GM23338 (cell line): ENCODE data around the gene TERB2. TPM values are rescaled to one million over a fixed set of nuclear protein-coding genes. Genes with fewer than 3 reads are reported as not detected.
"Not testable (repeated sequence)": the region's sequence is repeated elsewhere in the genome, so short reads cannot be mapped to it uniquely, and the experiment has no call there.

Experiments used
- ATAC-seq: fragments of 200-7000 bp; cut with Tn5 transposase; 3 replicates; pipeline ENCODE4 v1.9.1; 2020
- DNase-seq: peaks from one replicate; pipeline ENCODE4 v3.0.0-alpha.2; 2015; ENCODE audit warnings: low spot score
- H2AFZ ChIP-seq: fragments of 200-600 bp; sonication (generic); 2 replicates; pipeline ENCODE4 v1.8.0; 2016; ENCODE audit warnings: antibody characterized with exemption, mild to moderate bottlenecking, moderate library complexity
- H3F3A ChIP-seq: fragments of 200-600 bp; sonication (generic); replicated peaks from 2 replicates; pipeline ENCODE4 v1.8.0; 2017; ENCODE audit warnings: antibody characterized with exemption, mixed run types, low read depth
- H3K27ac ChIP-seq: fragments of 200-600 bp; sonication (generic); 2 replicates; pipeline ENCODE4 v1.6.1; 2016; ENCODE audit warnings: low read depth
- H3K27me3 ChIP-seq: fragments of 200-600 bp; sonication (generic); 2 replicates; pipeline ENCODE4 v1.8.0; 2016; ENCODE audit warnings: mild to moderate bottlenecking, mixed run types, moderate library complexity; ENCODE audit not compliant: insufficient read depth
- H3K36me3 ChIP-seq: fragments of 200-600 bp; sonication (generic); 2 replicates; pipeline ENCODE4 v1.8.0; 2016; ENCODE audit warnings: mild to moderate bottlenecking; ENCODE audit not compliant: insufficient read depth
- H3K4me1 ChIP-seq: fragments of 200-600 bp; sonication (generic); 2 replicates; pipeline ENCODE4 v1.8.0; 2016; ENCODE audit warnings: mild to moderate bottlenecking, moderate library complexity; ENCODE audit not compliant: insufficient read depth
- H3K4me2 ChIP-seq: fragments of 200-600 bp; sonication (generic); 2 replicates; pipeline ENCODE4 v1.7.1; 2017; ENCODE audit warnings: mixed run types
- H3K4me3 ChIP-seq: fragments of 200-600 bp; sonication (generic); 2 replicates; pipeline ENCODE4 v1.6.1; 2016; ENCODE audit warnings: mixed run types
- H3K79me2 ChIP-seq: fragments of 200-600 bp; sonication (generic); replicated peaks from 2 replicates; pipeline ENCODE4 v1.8.0; 2017; ENCODE audit warnings: mild to moderate bottlenecking; ENCODE audit not compliant: insufficient read depth
- H3K9me2 ChIP-seq: fragments of 200-600 bp; sonication (generic); 2 replicates; pipeline ENCODE4 v1.8.0; 2017; ENCODE audit not compliant: insufficient read depth
- H4K20me1 ChIP-seq: fragments of 200-600 bp; sonication (generic); replicated peaks from 2 replicates; pipeline ENCODE4 v1.8.0; 2017; ENCODE audit warnings: mild to moderate bottlenecking; ENCODE audit not compliant: insufficient read depth
- H3K27ac Mint-ChIP-seq: 2 replicates; pipeline ENCODE4 v1.8.0; 2020; ENCODE audit warnings: inconsistent platforms, mild to moderate bottlenecking, moderate library complexity, mixed read lengths
- H3K27me3 Mint-ChIP-seq: 3 replicates; pipeline ENCODE4 v1.8.0; 2022; ENCODE audit warnings: low read depth, mild to moderate bottlenecking, moderate library complexity, mixed read lengths, inconsistent platforms; ENCODE audit not compliant: insufficient read depth, poor library complexity
- H3K36me3 Mint-ChIP-seq: 3 replicates; pipeline ENCODE4 v1.8.0; 2021; ENCODE audit warnings: low read depth, mild to moderate bottlenecking, inconsistent platforms, moderate library complexity, mixed read lengths
- H3K4me1 Mint-ChIP-seq: 3 replicates; pipeline ENCODE4 v1.8.0; 2020; ENCODE audit warnings: mild to moderate bottlenecking, inconsistent platforms, mixed read lengths
- H3K4me3 Mint-ChIP-seq: 3 replicates; pipeline ENCODE4 v1.8.0; 2021; ENCODE audit warnings: moderate library complexity, mild to moderate bottlenecking, inconsistent platforms, mixed read lengths
- H3K9me3 Mint-ChIP-seq: 3 replicates; pipeline ENCODE4 v1.8.0; 2020; ENCODE audit warnings: moderate library complexity, mild to moderate bottlenecking, inconsistent platforms, mixed read lengths
- polyA plus RNA-seq: library from polyadenylated mRNA; unstranded; fragments of >200 nt; fragmentation: Nextera tagmentation; extraction: Ambion mirVana; gene quantifications from 2 replicates; pipeline ENCODE4 v1.2.1, GENCODE V29; 2016
- total RNA-seq: library from RNA; depleted of rRNA; stranded (reverse); fragments of >200 nt; shearing (Covaris generic); gene quantifications from 2 replicates; pipeline ENCODE4 v1.2.3, GENCODE V29; 2014

TERB2 gene
- total and polyA plus RNA-seq, 2 experiments from 2014 or later = not detected

DNA sequence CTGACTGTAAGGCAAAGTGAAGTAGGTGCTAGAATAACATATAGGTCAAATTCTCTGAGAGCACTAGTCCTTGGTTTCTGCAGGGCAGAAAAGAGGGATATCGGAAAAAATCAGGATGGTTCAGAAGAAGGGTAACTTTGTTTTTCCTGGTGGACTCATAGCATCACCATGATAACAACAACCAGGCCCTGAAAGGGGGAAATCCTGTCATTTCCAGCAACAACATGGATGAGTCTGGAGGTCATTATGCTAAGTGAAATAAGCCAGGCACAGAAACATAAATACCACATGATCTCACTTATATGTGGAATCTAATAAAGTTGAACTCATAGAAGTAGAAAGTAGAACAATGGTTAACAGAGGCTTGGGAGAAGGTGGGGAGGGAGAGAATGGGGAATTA is 27.7 kb downstream of the TERB2 start:
- H3K27me3 Mint-ChIP-seq, H3K27ac Mint-ChIP-seq, H3K4me1 Mint-ChIP-seq, H3K9me2 ChIP-seq, H3K4me3 Mint-ChIP-seq, H3F3A ChIP-seq, H3K4me2 ChIP-seq, H3K4me3 ChIP-seq, H3K79me2 ChIP-seq, H4K20me1 ChIP-seq, DNase-seq, ATAC-seq, H3K9me3 Mint-ChIP-seq, H3K4me1 ChIP-seq, H3K27me3 ChIP-seq, H3K36me3 ChIP-seq, H3K27ac ChIP-seq, H3K36me3 Mint-ChIP-seq, H2AFZ ChIP-seq: not testable (repeated sequence)

DNA sequence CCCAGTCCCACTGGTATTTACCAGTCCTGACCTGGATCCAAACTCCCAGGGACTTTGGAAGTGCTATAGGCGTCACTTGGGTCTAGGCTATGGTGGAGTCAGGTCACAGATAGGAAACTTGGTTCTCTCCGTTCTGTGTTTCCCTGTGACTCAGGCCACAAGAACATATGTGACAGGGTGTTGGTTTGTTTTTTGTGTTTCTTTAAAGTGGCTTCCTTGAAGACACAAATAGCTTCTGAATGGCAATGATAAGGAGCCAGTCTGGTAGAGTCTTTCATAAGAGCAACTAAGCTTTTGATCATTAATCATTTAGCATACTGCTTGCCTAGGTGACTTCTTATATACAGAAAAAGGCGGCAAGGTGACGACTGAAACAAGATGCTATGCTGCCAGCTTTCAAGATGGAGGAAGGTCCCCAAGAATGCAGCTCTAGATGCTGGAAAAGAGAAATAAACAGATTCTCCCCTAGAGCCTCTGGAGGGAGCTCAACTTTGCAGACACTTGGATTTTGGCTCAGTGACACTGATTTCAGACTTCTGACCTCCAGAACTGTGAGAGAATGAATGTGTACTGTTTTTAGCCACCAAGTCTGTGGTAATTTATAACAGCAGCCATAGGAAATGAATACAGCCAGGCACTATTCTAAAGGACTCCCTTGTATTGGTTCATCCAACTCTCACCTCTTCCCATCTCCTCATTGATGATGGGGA is 30.0 kb downstream of the TERB2 start:
- not testable (repeated sequence) for H3K4me3 ChIP-seq, H4K20me1 ChIP-seq
- DNase-seq = peak; percentile 2

DNA sequence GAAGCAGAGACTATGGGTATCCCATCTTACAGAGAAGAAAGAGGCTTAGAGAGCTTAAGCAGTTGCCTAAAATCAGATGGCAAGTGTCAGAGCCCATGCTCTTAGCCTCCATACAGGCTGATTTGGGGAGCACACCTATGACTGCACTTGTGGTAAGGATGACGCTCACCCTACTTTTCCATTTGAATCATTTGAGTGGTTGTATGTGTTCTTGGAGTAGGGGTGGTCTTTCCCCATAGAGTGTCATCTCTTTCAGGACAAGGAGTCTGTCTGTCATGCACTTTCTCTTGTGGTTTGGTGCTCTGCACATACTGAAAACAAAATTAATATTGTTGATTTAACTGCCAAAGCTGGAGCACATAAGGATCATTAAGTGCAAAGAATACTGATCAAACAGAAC is 31.2 kb downstream of the TERB2 start:
- not testable (repeated sequence) for H3K27me3 Mint-ChIP-seq, H3K4me3 ChIP-seq, H3K4me1 ChIP-seq, H3K4me1 Mint-ChIP-seq, H3K9me2 ChIP-seq, H3K9me3 Mint-ChIP-seq, H3K4me2 ChIP-seq, H2AFZ ChIP-seq, H3F3A ChIP-seq, H3K27ac Mint-ChIP-seq, H3K36me3 ChIP-seq, H3K36me3 Mint-ChIP-seq, H3K4me3 Mint-ChIP-seq, H3K27me3 ChIP-seq, ATAC-seq, H3K79me2 ChIP-seq, H4K20me1 ChIP-seq, H3K27ac ChIP-seq, DNase-seq

More for the DNA sequence above, 30.0 kb downstream of the TERB2 start:
- H3K4me2 ChIP-seq, H3K4me1 ChIP-seq, H3K27me3 ChIP-seq, H3K9me3 Mint-ChIP-seq, H3K27ac Mint-ChIP-seq, H3K79me2 ChIP-seq, H3K4me1 Mint-ChIP-seq, H3F3A ChIP-seq, ATAC-seq, H3K9me2 ChIP-seq, H3K27me3 Mint-ChIP-seq, H3K36me3 Mint-ChIP-seq, H3K36me3 ChIP-seq, H3K27ac ChIP-seq, H3K4me3 Mint-ChIP-seq: not testable (repeated sequence)
- H2AFZ ChIP-seq = peak overlapping the region; percentile 47; the same call in 1 of the 2 replicates

DNA sequence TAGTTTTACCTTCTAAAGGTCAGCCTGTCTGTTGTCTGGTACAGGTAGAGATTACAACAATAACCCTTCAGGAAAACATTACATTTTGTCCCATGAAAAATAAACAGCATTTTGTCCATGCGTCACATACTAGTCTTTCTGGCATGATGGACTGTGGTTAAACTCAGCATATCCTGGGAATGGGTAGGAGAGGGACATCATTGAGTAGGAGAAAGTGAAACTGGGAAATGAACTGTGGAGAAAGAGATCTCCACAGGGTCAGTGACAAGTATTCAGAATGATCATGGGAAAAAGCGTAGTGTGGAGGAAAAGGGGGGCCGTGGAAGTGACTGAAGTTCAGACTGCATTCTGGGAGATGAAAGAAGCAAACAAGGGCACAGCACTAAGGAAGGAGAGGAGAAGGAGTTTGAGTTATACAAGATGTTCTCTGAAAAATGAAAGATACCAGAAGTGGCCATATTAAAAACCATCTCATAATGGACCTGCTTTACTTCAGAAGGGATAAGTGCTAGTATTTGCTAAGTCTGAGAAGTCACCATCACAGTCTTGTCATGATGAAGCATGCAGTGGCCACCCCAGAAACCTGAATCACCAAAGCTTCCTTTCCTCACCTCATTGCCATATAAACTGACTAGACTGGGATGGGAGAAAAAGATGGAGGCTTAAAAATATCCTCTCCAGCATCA is 31.8 kb downstream of the TERB2 start:
- H3K36me3 Mint-ChIP-seq, H3K4me1 ChIP-seq, H3K27me3 Mint-ChIP-seq, H3K4me3 Mint-ChIP-seq, H2AFZ ChIP-seq, H3K27ac ChIP-seq, H3K4me2 ChIP-seq, H3K36me3 ChIP-seq, H4K20me1 ChIP-seq, H3K4me3 ChIP-seq, H3K9me3 Mint-ChIP-seq, ATAC-seq, H3K27me3 ChIP-seq, H3K79me2 ChIP-seq, DNase-seq, H3K4me1 Mint-ChIP-seq, H3K27ac Mint-ChIP-seq, H3K9me2 ChIP-seq, H3F3A ChIP-seq: not testable (repeated sequence)
